Memory B cell (primary cell): ENCODE data around the gene TALDO1.

ENCODE experiments used
- ATAC-seq: fragments of 150-1000 bp; cut with Tn5 transposase; 2 replicates; pipeline ENCODE4 v1.10.0; 2021; ENCODE audit warnings: low read depth, mild to moderate bottlenecking, moderate library complexity
- DNase-seq, 2 donors: peaks; one replicate each; pipeline ENCODE4 v3.0.0; 2022; ENCODE audit warnings: low spot score in 2 of 2
- H3K27ac Mint-ChIP-seq: one replicate; pipeline ENCODE4 v1.8.0; 2022; ENCODE audit warnings: mild to moderate bottlenecking, moderate library complexity, mixed read lengths
- H3K27me3 Mint-ChIP-seq: one replicate; pipeline ENCODE4 v1.8.0; 2022; ENCODE audit warnings: mixed read lengths
- H3K36me3 Mint-ChIP-seq: one replicate; pipeline ENCODE4 v1.8.0; 2022; ENCODE audit warnings: mild to moderate bottlenecking, mixed read lengths
- H3K4me1 Mint-ChIP-seq: one replicate; pipeline ENCODE4 v1.8.0; 2022; ENCODE audit warnings: mixed read lengths
- H3K4me3 Mint-ChIP-seq: one replicate; pipeline ENCODE4 v1.8.0; 2022; ENCODE audit warnings: mild to moderate bottlenecking, moderate library complexity, mixed read lengths
- H3K9me3 Mint-ChIP-seq: one replicate; pipeline ENCODE4 v1.8.0; 2022; ENCODE audit warnings: mixed read lengths

TALDO1 gene

GRCh38 chr11:747158-748006, at the start of gene TALDO1:
Gene TALDO1, plus strand, starts transcription at chr11:747464. Its CDS starts 18 bp downstream, at chr11:747482.
- Mint-ChIP-seq H3K27me3 (no peaks in the 10 kb centered on the region), H3K4me1 (peaks cover 10% of the 10 kb centered on the region), H3K9me3 (no peaks in the 10 kb centered on the region), H3K4me3 (peak within 1 kb of the TSS; percentile 88), H3K36me3 (no peaks in the 10 kb centered on the region), H3K27ac (no peak within 1 kb of the TSS)
- ATAC-seq (peak; percentile 88), DNase-seq (peak; percentile 76 to 79)

- Mint-ChIP-seq H3K27me3 (no peaks in the 10 kb centered on the region), H3K4me3 (peak overlapping the region; percentile 11), H3K4me1 (peaks cover 24% of the 10 kb centered on the region), H3K36me3 (peaks cover 2% of the 10 kb centered on the region), H3K27ac (peak overlapping the region; percentile 50), H3K9me3 (no peaks in the 10 kb centered on the region)
- ATAC-seq (no peak), DNase-seq (no peak)
Observed at GRCh38 chr11:697811-698311, 49.4 kb upstream of the TALDO1 start.

- no peak for DNase-seq
- Mint-ChIP-seq H3K27me3 (no peaks in the 10 kb centered on the region), H3K36me3 (peaks cover 2% of the 10 kb centered on the region), H3K27ac (peak overlapping the region; percentile 50), H3K4me3 (no peak overlapping the region), H3K4me1 (peaks cover 17% of the 10 kb centered on the region), H3K9me3 (no peaks in the 10 kb centered on the region)
- no peak for ATAC-seq
Observed at GRCh38 chr11:698493-699115, 48.7 kb upstream of the TALDO1 start.

- DNase-seq (no peak), ATAC-seq (no peak)
- peaks cover 12% of the 10 kb centered on the region for H3K4me1 Mint-ChIP-seq
- peaks cover 4% of the 10 kb centered on the region for H3K36me3 Mint-ChIP-seq
- H3K27ac Mint-ChIP-seq: no peak overlapping the region
- no peak overlapping the region for H3K4me3 Mint-ChIP-seq
- no peaks in the 10 kb centered on the region for H3K27me3 Mint-ChIP-seq
- no peaks in the 10 kb centered on the region for H3K9me3 Mint-ChIP-seq
Observed at GRCh38 chr11:699116-699508, 48.2 kb upstream of the TALDO1 start.

- Mint-ChIP-seq H3K4me1 (peaks cover 9% of the 10 kb centered on the region), H3K4me3 (no peak overlapping the region), H3K27ac (no peak overlapping the region), H3K36me3 (peaks cover 4% of the 10 kb centered on the region), H3K27me3 (no peaks in the 10 kb centered on the region), H3K9me3 (no peaks in the 10 kb centered on the region)
- DNase-seq: no peak
- ATAC-seq: no peak
Observed at GRCh38 chr11:699753-700152, 47.5 kb upstream of the TALDO1 start.

- no peaks in the 10 kb centered on the region for H3K9me3 Mint-ChIP-seq
- peaks cover 12% of the 10 kb centered on the region for H3K4me1 Mint-ChIP-seq
- ATAC-seq (no peak), DNase-seq (no peak)
- H3K27ac Mint-ChIP-seq: no peak overlapping the region
- no peak overlapping the region for H3K4me3 Mint-ChIP-seq
- H3K36me3 Mint-ChIP-seq: peaks cover 4% of the 10 kb centered on the region
- peaks cover 1% of the 10 kb centered on the region for H3K27me3 Mint-ChIP-seq
Observed at GRCh38 chr11:701741-702461, 45.4 kb upstream of the TALDO1 start.

DNA sequence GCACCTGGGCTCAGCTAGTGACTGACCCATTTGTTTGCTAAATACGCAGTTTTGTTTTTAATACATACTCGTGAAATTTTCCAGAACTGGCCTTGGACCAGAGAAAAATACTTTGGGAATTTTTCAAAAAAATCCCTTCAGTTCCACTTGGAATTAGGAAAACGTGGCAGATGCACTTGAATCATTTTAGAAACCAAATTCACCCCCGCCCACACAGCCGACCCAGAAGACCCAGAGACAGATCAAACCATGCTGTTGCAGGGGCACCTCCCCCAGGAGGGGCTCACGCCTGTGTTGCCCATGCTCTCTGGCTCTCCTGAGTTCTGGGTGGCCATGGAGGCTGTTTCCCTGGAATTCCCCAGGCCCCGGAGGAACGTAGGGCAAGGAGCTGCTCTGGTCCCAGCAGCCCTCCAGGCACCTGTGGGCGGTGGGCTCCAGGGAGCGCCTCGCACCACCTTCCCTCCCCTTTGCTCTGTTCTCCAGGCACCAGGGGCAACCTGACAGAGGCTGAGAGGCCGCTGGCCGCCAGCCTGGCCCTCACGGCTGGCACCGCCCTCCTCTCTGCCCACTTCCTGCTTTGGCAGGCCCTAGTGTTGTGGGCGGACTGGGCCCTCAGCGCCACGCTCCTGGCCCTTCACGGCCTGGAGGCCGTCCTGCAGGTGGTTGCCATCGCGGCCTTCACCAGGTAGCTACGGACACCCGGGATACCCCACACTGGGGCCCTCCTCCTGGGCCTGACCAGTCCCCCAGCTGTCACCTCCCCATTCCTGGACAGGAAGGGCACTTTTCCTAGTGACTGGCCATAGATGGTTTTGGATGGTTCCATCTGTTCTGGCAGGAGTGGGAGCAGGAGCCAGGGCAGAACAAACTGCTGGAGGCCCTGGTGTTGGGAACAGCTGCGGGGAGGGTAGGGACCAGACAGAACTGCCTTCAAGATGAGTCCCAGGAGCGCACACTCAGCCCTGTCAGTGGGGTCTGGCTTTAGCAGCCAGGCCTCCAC, 44.5 kb upstream of the TALDO1 start:
- H3K36me3 Mint-ChIP-seq: peaks cover 4% of the 10 kb centered on the region
- no peak for DNase-seq
- H3K4me1 Mint-ChIP-seq: peaks cover 12% of the 10 kb centered on the region
- no peaks in the 10 kb centered on the region for H3K9me3 Mint-ChIP-seq
- no peak overlapping the region for H3K27ac Mint-ChIP-seq
- ATAC-seq: no peak
- H3K27me3 Mint-ChIP-seq: peaks cover 7% of the 10 kb centered on the region
- no peak overlapping the region for H3K4me3 Mint-ChIP-seq

DNA sequence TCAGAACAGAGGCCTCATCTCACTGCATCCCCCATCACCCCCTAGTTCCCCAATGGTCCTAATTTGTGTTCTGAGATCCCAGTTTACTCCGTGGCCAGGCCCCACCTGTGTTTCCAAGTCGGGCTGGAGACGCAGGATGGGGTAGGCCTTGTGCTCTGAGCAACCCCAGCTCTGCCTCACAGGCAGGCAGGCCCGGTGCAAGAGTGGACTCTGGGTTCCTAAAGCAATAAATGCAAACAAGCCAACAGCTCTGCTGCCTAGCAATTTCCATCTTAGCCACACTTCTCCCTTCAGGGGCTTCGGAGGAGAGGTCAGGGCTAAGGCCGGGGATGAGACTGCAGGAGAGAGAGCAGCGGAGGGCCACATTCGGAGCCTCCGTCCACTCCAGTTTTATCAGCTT, 43.8 kb upstream of the TALDO1 start:
- DNase-seq: no peak
- Mint-ChIP-seq H3K27me3 (peaks cover 8% of the 10 kb centered on the region), H3K36me3 (peaks cover 4% of the 10 kb centered on the region), H3K9me3 (no peaks in the 10 kb centered on the region), H3K4me1 (peaks cover 10% of the 10 kb centered on the region), H3K27ac (no peak overlapping the region), H3K4me3 (no peak overlapping the region)
- ATAC-seq: no peak

GRCh38 chr11:704228-704674, 43.0 kb upstream of the TALDO1 start:
- ATAC-seq: no peak

DNA sequence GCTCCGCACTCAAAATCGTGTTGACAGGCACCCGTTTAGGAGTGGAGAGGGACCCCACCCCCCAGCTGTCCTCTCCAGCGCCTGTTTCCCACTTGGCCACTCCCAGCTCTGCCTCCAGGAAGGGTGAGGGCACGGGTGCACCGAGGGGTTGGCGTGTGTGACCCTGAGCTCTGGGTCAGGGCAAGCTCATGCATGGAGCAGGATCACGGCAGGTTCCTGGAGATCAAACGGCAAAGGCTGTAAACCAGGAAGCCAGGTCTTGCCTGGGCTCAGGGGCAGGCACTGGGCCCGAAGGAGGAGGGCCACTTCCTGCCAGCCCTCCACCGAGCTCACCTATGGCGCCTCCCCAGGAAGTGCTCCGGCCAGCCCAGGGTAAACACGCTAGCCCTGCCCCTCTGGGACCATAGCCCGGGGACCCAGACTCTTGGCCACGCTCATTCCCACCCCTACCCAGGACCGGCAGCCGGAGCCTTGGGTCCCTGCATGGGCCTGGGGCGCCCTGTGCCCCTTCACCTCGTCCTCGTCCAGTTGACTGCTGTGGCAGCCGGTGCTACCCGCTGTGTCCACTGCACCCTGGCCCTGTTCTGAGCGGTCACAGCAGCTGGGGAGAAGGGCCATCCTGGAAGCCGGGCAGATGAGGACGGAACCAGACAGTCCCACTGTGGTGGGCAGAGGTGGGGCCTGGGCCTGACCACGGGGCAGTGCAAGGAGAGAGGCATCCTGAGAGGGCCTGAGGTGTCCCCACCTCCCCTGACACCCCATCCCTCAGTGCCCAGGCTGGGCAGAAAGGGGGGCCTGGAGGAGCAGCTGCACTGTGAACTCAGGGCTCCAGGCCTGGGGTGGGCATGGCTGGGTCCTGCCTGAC, 42.3 kb upstream of the TALDO1 start:
- H3K4me1 Mint-ChIP-seq: peaks cover 10% of the 10 kb centered on the region
- no peak overlapping the region for H3K27ac Mint-ChIP-seq
- H3K9me3 Mint-ChIP-seq: no peaks in the 10 kb centered on the region
- H3K36me3 Mint-ChIP-seq: peaks cover 3% of the 10 kb centered on the region
- DNase-seq (no peak), ATAC-seq (no peak)
- peaks cover 8% of the 10 kb centered on the region for H3K27me3 Mint-ChIP-seq
- H3K4me3 Mint-ChIP-seq: peak overlapping the region; percentile 52

More at GRCh38 chr11:704228-704674, 43.0 kb upstream of the TALDO1 start:
- H3K36me3 Mint-ChIP-seq: peaks cover 4% of the 10 kb centered on the region
- H3K9me3 Mint-ChIP-seq: no peaks in the 10 kb centered on the region
- no peak overlapping the region for H3K4me3 Mint-ChIP-seq
- peaks cover 8% of the 10 kb centered on the region for H3K27me3 Mint-ChIP-seq
- H3K4me1 Mint-ChIP-seq: peaks cover 10% of the 10 kb centered on the region
- H3K27ac Mint-ChIP-seq: no peak overlapping the region
- no peak for DNase-seq

GRCh38 chr11:705646-706438, 41.4 kb upstream of the TALDO1 start, which contains the start of gene EPS8L2:
Gene EPS8L2, plus strand, starts transcription at chr11:706231. Its CDS starts 3,177 bp downstream, at chr11:709408.
- ATAC-seq: peak; percentile 63
- Mint-ChIP-seq H3K4me3 (peak within 1 kb of the TSS; percentile 52), H3K27me3 (peaks cover 15% of the 10 kb centered on the region), H3K36me3 (peaks cover 2% of the 10 kb centered on the region), H3K4me1 (peaks cover 14% of the 10 kb centered on the region), H3K27ac (no peak within 1 kb of the TSS), H3K9me3 (no peaks in the 10 kb centered on the region)
- DNase-seq: peak in 1 of 2 donors; percentile 20
